Measurements from ENCODE around the gene ARHGAP28.

ARHGAP28 gene

GRCh38 chr18:6878556-6879297 is 149.2 kb downstream of the ARHGAP28 start:
- H3K27ac ChIP-seq: no peak overlapping the region
- TF ChIP-seq ZFX (IDR thresholded peaks at IDR 0.05; ENCODE audit: borderline replicate concordance): no peak
- TF ChIP-seq, protein P1, sequence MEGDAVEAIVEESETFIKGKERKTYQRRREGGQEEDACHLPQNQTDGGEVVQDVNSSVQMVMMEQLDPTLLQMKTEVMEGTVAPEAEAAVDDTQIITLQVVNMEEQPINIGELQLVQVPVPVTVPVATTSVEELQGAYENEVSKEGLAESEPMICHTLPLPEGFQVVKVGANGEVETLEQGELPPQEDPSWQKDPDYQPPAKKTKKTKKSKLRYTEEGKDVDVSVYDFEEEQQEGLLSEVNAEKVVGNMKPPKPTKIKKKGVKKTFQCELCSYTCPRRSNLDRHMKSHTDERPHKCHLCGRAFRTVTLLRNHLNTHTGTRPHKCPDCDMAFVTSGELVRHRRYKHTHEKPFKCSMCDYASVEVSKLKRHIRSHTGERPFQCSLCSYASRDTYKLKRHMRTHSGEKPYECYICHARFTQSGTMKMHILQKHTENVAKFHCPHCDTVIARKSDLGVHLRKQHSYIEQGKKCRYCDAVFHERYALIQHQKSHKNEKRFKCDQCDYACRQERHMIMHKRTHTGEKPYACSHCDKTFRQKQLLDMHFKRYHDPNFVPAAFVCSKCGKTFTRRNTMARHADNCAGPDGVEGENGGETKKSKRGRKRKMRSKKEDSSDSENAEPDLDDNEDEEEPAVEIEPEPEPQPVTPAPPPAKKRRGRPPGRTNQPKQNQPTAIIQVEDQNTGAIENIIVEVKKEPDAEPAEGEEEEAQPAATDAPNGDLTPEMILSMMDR (IDR thresholded peaks at IDR 0.05): no peak

DNA sequence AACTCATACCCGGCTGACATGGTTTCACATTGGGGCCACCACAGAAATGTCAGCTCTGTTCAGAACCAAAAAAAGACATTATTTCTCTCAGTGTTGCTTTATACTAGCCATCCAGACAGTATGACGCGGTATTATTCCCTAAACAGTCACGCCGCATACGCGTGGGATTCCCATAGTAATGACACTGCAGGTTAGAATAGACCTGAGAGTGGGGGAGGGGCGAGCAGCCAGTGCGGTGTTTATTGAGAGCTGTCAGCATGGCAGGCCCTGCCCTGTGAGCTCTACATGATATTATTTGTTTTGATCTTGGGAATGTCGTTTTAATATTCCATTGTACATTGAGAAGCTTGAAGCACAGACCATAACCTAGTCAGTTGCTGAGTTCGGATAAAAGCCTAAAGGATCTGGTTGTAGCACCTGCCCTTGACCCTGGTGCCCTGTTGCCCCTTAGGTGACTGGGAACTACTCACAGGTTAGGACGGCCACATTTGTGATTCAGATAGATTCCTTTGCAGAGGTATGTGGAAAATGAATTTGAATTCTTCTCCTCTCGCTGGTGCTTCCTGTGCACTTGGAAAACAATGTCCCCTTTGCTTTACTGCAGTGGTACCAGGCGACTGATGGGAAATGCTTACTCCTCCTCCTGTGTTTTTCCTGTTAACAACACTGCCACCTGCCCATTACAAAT is 150.1 kb downstream of the ARHGAP28 start:
- H3K27ac ChIP-seq: no peak overlapping the region
- no peak for TF ChIP-seq ZFX (IDR thresholded peaks at IDR 0.05; ENCODE audit: borderline replicate concordance)

GRCh38 chr18:6881034-6881820 is 151.7 kb downstream of the ARHGAP28 start:
- H3K27ac ChIP-seq: no peak overlapping the region
- TF ChIP-seq, protein P1 (IDR thresholded peaks at IDR 0.05): no peak
- no peak for TF ChIP-seq ZFX (IDR thresholded peaks at IDR 0.05; ENCODE audit: borderline replicate concordance)

DNA sequence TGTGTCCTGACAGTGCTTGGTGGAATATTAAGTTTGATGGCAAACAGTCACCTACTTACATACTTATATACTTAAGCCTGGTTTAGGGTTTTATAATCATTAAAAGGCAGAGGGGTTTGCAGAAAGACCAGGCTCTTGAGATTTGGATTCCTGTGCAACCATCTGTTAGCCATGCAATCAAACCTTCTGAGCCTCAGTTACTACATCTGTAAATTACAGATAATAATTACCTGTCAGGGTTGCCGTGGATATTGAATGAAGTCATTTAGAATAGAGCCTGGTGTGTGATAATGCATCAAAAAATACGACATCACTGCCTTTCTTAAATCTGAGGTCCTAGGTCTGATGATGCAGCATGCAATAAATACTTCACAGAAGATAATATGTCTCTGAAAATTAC is 152.9 kb downstream of the ARHGAP28 start:
- H3K27ac ChIP-seq: no peak overlapping the region
- TF ChIP-seq, protein P1 (IDR thresholded peaks at IDR 0.05): no peak
- TF ChIP-seq ZFX (IDR thresholded peaks at IDR 0.05; ENCODE audit: borderline replicate concordance): no peak

GRCh38 chr18:6885006-6885481 is 155.5 kb downstream of the ARHGAP28 start:
- TF ChIP-seq ZFX (IDR thresholded peaks at IDR 0.05; ENCODE audit: borderline replicate concordance): no peak
- TF ChIP-seq, protein P1 (IDR thresholded peaks at IDR 0.05): no peak
- H3K27ac ChIP-seq: no peak overlapping the region

- no peak overlapping the region for H3K27ac ChIP-seq
- no peak for TF ChIP-seq ZFX (IDR thresholded peaks at IDR 0.05; ENCODE audit: borderline replicate concordance)
- TF ChIP-seq, protein P1 (IDR thresholded peaks at IDR 0.05): peak; percentile 81
These were observed 156.7 kb downstream of the ARHGAP28 start for GRCh38 chr18:6885992-6886796.

Measured in 22Rv1 (cell line).